ENCODE measurements around the gene FBXL7. TPM values are rescaled to one million over a fixed set of nuclear protein-coding genes. Genes with fewer than 3 reads are reported as not detected.

FBXL7 gene
- total and polyA plus RNA-seq, 9 of the 15 experiments (the other 6 are each of a cell fraction or from before 2014, with no cell fraction given): 0.04 to 0.08 TPM; not detected in 7

GRCh38 chr5:15833365-15833764, 333.4 kb downstream of the FBXL7 start (continued):
- TF ChIP-seq, protein P1, sequence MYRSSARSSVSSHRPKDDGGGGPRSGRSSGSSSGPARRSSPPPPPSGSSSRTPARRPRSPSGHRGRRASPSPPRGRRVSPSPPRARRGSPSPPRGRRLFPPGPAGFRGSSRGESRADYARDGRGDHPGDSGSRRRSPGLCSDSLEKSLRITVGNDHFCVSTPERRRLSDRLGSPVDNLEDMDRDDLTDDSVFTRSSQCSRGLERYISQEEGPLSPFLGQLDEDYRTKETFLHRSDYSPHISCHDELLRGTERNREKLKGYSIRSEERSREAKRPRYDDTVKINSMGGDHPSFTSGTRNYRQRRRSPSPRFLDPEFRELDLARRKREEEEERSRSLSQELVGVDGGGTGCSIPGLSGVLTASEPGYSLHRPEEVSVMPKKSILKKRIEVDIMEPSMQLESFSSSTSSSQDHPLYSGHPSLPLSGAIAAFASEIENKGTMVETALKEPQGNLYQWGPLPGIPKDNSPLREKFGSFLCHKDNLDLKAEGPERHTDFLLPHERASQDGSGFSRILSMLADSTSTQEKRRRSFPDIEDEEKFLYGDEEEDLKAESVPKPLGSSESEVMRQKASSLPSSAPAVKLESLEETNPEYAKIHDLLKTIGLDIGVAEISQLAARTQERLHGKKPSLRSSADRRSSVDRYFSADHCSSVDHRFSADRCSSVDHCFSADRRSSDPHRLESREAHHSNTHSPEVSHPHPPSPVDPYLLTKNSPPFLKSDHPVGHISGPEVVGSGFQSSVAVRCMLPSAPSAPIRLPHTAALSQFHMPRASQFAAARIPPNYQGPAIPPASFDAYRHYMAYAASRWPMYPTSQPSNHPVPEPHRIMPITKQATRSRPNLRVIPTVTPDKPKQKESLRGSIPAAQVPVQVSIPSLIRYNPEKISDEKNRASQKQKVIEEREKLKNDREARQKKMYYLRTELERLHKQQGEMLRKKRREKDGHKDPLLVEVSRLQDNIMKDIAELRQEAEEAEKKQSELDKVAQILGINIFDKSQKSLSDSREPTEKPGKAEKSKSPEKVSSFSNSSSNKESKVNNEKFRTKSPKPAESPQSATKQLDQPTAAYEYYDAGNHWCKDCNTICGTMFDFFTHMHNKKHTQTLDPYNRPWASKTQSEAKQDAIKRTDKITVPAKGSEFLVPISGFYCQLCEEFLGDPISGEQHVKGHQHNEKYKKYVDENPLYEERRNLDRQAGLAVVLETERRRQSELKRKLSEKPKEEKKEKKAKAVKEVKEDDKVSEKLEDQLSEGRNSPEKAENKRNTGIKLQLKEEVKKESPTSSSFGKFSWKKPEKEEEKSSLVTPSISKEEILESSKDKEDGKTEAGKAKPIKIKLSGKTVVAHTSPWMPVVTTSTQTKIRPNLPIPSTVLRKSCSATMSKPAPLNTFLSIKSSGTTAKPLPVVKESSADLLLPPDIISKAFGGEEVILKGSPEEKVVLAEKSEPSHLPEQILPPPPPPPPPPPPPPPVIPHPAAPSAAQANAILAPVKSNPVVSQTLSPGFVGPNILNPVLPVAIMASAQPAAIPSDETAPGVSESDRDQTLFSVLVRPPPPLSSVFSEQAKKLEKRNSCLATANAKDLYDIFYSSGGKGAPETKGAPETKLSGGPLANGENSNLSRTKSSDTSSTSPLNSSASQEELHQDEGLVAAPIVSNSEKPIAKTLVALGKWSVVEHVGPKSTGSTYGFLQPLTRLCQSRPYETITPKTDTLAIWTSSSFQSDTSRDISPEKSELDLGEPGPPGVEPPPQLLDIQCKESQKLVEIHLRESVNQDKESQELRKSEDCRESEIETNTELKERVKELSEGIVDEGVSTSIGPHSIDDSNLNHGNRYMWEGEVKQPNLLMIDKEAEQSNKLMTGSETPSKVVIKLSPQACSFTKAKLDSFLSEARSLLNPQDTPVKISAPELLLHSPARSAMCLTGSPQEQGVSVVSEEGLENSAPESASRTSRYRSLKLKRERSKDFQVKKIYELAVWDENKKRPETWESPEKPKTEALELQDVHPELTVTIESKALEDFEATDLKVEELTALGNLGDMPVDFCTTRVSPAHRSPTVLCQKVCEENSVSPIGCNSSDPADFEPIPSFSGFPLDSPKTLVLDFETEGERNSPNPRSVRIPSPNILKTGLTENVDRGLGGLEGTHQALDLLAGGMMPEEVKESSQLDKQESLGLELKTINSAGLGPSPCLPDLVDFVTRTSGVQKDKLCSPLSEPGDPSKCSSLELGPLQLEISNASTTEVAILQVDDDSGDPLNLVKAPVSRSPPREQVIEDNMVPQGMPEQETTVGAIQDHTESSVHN (IDR thresholded peaks at IDR 0.05; ENCODE audit: borderline replicate concordance in 1 of 2, low read depth in 1 of 2): no peak
- TF ChIP-seq SFPQ (IDR thresholded peaks at IDR 0.05; ENCODE audit: low read depth, low read length) (no peak), THRAP3 (IDR thresholded peaks at IDR 0.05; ENCODE audit: borderline replicate concordance) (no peak)
- TF ChIP-seq, protein P2, sequence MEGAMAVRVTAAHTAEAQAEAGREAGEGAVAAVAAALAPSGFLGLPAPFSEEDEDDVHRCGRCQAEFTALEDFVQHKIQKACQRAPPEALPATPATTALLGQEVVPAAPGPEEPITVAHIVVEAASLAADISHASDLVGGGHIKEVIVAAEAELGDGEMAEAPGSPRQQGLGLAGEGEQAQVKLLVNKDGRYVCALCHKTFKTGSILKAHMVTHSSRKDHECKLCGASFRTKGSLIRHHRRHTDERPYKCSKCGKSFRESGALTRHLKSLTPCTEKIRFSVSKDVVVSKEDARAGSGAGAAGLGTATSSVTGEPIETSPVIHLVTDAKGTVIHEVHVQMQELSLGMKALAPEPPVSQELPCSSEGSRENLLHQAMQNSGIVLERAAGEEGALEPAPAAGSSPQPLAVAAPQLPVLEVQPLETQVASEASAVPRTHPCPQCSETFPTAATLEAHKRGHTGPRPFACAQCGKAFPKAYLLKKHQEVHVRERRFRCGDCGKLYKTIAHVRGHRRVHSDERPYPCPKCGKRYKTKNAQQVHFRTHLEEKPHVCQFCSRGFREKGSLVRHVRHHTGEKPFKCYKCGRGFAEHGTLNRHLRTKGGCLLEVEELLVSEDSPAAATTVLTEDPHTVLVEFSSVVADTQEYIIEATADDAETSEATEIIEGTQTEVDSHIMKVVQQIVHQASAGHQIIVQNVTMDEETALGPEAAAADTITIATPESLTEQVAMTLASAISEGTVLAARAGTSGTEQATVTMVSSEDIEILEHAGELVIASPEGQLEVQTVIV (CRISPR knock-in tag; IDR thresholded peaks at IDR 0.05; ENCODE audit: borderline replicate concordance): no peak

All from K562 (cell line).